GM23248 (cell line): Measurements from ENCODE around the gene LCE7A.

Source experiments
- EZH2 ChIP-seq: fragments of 200-600 bp; sonication (generic); IDR thresholded peaks from 2 replicates; pipeline ENCODE4 v1.6.1; 2018; ENCODE audit warnings: antibody characterized with exemption, mild to moderate bottlenecking; ENCODE audit not compliant: insufficient read depth, poor library complexity, severe bottlenecking
- EZH2phosphoT487 ChIP-seq: fragments of 200-600 bp; sonication (generic); IDR thresholded peaks from 2 replicates; pipeline ENCODE4 v1.6.1; 2018; ENCODE audit warnings: antibody characterized with exemption, moderate library complexity, mild to moderate bottlenecking, low read depth; ENCODE audit not compliant: insufficient read depth

GRCh38 chr1:152823294-152823693, 36.5 kb upstream of the LCE7A start:
- no peak for TF ChIP-seq EZH2
- no peak for TF ChIP-seq EZH2phosphoT487
